Measurements from ENCODE around the gene SFRP2.

SFRP2 gene

DNA sequence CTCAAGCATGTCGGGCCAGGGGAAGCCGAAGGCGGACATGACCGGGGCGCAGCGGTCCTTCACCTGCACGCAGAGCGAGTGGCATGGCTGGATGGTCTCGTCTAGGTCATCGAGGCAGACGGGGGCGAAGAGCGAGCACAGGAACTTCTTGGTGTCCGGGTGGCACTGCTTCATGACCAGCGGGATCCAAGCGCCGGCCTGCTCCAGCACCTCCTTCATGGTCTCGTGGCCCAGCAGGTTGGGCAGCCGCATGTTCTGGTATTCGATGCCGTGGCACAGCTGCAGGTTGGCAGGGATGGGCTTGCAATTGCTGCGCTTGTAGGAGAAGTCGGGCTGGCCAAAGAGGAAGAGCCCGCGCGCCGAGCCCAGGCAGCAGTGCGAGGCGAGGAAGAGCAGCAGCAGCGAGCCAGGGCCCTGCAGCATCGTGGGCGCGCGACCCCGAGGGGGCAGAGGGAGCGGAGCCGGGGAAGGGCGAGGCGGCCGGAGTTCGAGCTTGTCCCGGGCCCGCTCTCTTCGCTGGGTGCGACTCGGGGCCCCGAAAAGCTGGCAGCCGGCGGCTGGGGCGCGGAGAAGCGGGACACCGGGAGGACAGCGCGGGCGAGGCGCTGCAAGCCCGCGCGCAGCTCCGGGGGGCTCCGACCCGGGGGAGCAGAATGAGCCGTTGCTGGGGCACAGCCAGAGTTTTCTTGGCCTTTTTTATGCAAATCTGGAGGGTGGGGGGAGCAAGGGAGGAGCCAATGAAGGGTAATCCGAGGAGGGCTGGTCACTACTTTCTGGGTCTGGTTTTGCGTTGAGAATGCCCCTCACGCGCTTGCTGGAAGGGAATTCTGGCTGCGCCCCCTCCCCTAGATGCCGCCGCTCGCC lies at the start of gene SFRP2:
Gene SFRP2, minus strand, starts transcription at position 671 of the 864 bp plus-strand sequence. Its CDS starts 248 bp downstream, at position 423.
- Histone ChIP-seq H3K4me3 (ENCODE audit: low read length) (peak within 1 kb of the TSS; percentile 75), H3K27me3 (replicated peaks; ENCODE audit: control insufficient read depth, insufficient read depth, low read length) (peaks cover 30% of the 10 kb centered on the region), H3K9me3 (ENCODE audit: control insufficient read depth, low read length) (no peaks in the 10 kb centered on the region), H3K36me3 (ENCODE audit: control insufficient read depth, insufficient read depth, low read length, severe bottlenecking) (no peaks in the 10 kb centered on the region), H3K4me1 (ENCODE audit: control insufficient read depth, insufficient read depth, low read length) (peaks cover 24% of the 10 kb centered on the region), H3K9ac (ENCODE audit: low read length) (peak within 1 kb of the TSS; percentile 55)
- peak; percentile 55 for DNase-seq (ENCODE audit: low read depth)

GRCh38 chr4:153838564-153838963 lies 49.7 kb upstream of the SFRP2 start:
- DNase-seq (ENCODE audit: low read depth) = no peak
- Histone ChIP-seq H3K4me1 (ENCODE audit: control insufficient read depth, insufficient read depth, low read length) (no peaks in the 10 kb centered on the region), H3K9me3 (ENCODE audit: control insufficient read depth, low read length) (no peaks in the 10 kb centered on the region), H3K9ac (ENCODE audit: low read length) (no peak overlapping the region), H3K27me3 (replicated peaks; ENCODE audit: control insufficient read depth, insufficient read depth, low read length) (peaks cover 3% of the 10 kb centered on the region), H3K4me3 (ENCODE audit: low read length) (no peak overlapping the region), H3K36me3 (ENCODE audit: control insufficient read depth, insufficient read depth, low read length, severe bottlenecking) (no peaks in the 10 kb centered on the region)

DNA sequence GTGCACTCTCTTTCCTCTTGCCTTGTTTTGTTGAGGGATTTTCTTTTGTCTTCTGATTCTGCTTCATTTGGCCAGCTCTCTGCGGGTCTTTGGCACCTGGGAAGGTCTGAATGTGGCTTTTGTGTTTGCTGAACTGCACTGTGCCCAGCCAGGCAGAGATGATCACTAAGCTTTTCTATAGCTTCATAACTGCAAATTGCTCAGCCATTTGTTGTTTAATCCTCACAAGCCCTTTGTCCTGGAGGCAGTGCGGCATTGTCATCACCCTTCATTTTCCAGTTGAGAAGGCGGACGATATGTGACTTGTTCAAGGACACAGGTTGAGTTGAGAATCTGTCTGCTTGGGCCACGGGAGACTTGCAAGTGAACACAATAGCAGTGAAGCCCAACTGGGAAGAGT lies 46.0 kb upstream of the SFRP2 start:
- no peak overlapping the region for H3K9ac ChIP-seq (ENCODE audit: low read length)
- no peaks in the 10 kb centered on the region for H3K36me3 ChIP-seq (ENCODE audit: control insufficient read depth, insufficient read depth, low read length, severe bottlenecking)
- peaks cover 4% of the 10 kb centered on the region for H3K27me3 ChIP-seq (replicated peaks; ENCODE audit: control insufficient read depth, insufficient read depth, low read length)
- DNase-seq (ENCODE audit: low read depth) = no peak
- H3K9me3 ChIP-seq (ENCODE audit: control insufficient read depth, low read length) = no peaks in the 10 kb centered on the region
- no peak overlapping the region for H3K4me3 ChIP-seq (ENCODE audit: low read length)
- H3K4me1 ChIP-seq (ENCODE audit: control insufficient read depth, insufficient read depth, low read length) = no peaks in the 10 kb centered on the region

DNA sequence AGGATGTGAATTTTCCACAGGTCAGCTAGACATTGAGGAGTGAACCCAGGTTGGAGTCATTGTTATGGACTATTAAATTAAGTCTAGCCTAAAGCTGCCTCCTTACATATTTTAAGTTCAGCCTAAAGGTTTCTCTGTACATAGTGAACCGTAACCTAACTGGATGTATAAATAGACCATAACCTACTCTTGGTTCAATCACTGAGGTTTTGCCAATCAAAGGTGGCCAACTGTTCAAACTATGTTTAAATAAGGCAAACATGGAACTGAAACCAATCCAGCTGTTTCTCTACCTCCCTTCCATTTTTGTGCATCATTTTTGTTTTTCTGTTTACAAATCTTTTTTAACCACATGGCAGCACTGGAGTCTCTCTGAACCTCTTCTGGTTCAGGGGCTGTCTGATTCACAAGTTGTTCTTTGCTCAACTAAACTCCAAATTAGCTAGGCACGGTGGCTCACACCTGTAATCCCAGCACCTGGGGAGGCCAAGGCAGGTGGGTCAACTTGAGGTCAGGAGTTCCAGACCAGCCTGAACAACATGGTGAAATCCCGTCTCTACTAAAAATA lies 43.9 kb upstream of the SFRP2 start:
- Histone ChIP-seq H3K9ac (ENCODE audit: low read length) (no peak overlapping the region), H3K4me3 (ENCODE audit: low read length) (no peak overlapping the region), H3K27me3 (replicated peaks; ENCODE audit: control insufficient read depth, insufficient read depth, low read length) (peaks cover 4% of the 10 kb centered on the region), H3K36me3 (ENCODE audit: control insufficient read depth, insufficient read depth, low read length, severe bottlenecking) (no peaks in the 10 kb centered on the region), H3K4me1 (ENCODE audit: control insufficient read depth, insufficient read depth, low read length) (no peaks in the 10 kb centered on the region), H3K9me3 (ENCODE audit: control insufficient read depth, low read length) (no peaks in the 10 kb centered on the region)
- DNase-seq (ENCODE audit: low read depth) = no peak

DNA sequence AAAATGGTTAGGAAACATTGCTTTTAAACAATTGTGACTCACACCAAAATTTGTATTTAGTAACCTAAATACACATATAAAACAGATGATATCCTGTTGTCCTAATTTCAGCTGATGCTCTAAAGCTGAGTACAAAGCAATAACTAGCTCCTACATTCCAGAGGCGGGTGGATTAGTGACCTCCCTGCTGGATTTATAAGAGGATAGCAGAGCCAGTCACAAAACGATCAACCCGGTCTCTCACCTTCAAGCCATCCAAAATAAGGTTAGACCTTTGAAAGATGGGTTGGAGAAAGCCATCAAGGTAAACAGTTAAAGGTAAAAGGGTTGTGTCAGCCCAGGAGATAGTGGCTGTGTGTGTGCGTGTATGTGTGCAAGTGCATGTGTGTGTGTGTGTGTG lies 43.2 kb upstream of the SFRP2 start:
- Histone ChIP-seq H3K4me1 (ENCODE audit: control insufficient read depth, insufficient read depth, low read length) (no peaks in the 10 kb centered on the region), H3K9me3 (ENCODE audit: control insufficient read depth, low read length) (no peaks in the 10 kb centered on the region), H3K4me3 (ENCODE audit: low read length) (no peak overlapping the region), H3K9ac (ENCODE audit: low read length) (no peak overlapping the region), H3K27me3 (replicated peaks; ENCODE audit: control insufficient read depth, insufficient read depth, low read length) (peaks cover 4% of the 10 kb centered on the region), H3K36me3 (ENCODE audit: control insufficient read depth, insufficient read depth, low read length, severe bottlenecking) (no peaks in the 10 kb centered on the region)
- no peak for DNase-seq (ENCODE audit: low read depth)

GRCh38 chr4:153831245-153831644 lies 42.4 kb upstream of the SFRP2 start:
- Histone ChIP-seq H3K4me3 (ENCODE audit: low read length) (no peak overlapping the region), H3K9ac (ENCODE audit: low read length) (no peak overlapping the region), H3K36me3 (ENCODE audit: control insufficient read depth, insufficient read depth, low read length, severe bottlenecking) (no peaks in the 10 kb centered on the region), H3K27me3 (replicated peaks; ENCODE audit: control insufficient read depth, insufficient read depth, low read length) (peaks cover 4% of the 10 kb centered on the region), H3K4me1 (ENCODE audit: control insufficient read depth, insufficient read depth, low read length) (no peaks in the 10 kb centered on the region), H3K9me3 (ENCODE audit: control insufficient read depth, low read length) (no peaks in the 10 kb centered on the region)
- DNase-seq (ENCODE audit: low read depth) = no peak

- no peaks in the 10 kb centered on the region for H3K27me3 ChIP-seq (replicated peaks; ENCODE audit: control insufficient read depth, insufficient read depth, low read length)
- H3K4me1 ChIP-seq (ENCODE audit: control insufficient read depth, insufficient read depth, low read length) = peaks cover 6% of the 10 kb centered on the region
- no peaks in the 10 kb centered on the region for H3K9me3 ChIP-seq (ENCODE audit: control insufficient read depth, low read length)
- H3K36me3 ChIP-seq (ENCODE audit: control insufficient read depth, insufficient read depth, low read length, severe bottlenecking) = no peaks in the 10 kb centered on the region
- no peak overlapping the region for H3K4me3 ChIP-seq (ENCODE audit: low read length)
- H3K9ac ChIP-seq (ENCODE audit: low read length) = no peak overlapping the region
- DNase-seq (ENCODE audit: low read depth) = no peak
Measured at GRCh38 chr4:153825691-153826090, 36.8 kb upstream of the SFRP2 start.

- no peak for DNase-seq (ENCODE audit: low read depth)
- peaks cover under 1% of the 10 kb centered on the region for H3K9me3 ChIP-seq (ENCODE audit: control insufficient read depth, low read length)
Measured at GRCh38 chr4:153825126-153825525, 36.2 kb upstream of the SFRP2 start.

GRCh38 chr4:153824501-153824900 lies 35.6 kb upstream of the SFRP2 start:
- Histone ChIP-seq H3K27me3 (replicated peaks; ENCODE audit: control insufficient read depth, insufficient read depth, low read length) (no peaks in the 10 kb centered on the region), H3K4me1 (ENCODE audit: control insufficient read depth, insufficient read depth, low read length) (peaks cover 6% of the 10 kb centered on the region), H3K36me3 (ENCODE audit: control insufficient read depth, insufficient read depth, low read length, severe bottlenecking) (no peaks in the 10 kb centered on the region), H3K9ac (ENCODE audit: low read length) (no peak overlapping the region), H3K4me3 (ENCODE audit: low read length) (no peak overlapping the region), H3K9me3 (ENCODE audit: control insufficient read depth, low read length) (peaks cover 5% of the 10 kb centered on the region)
- peak; percentile 6 for DNase-seq (ENCODE audit: low read depth)

More at GRCh38 chr4:153825126-153825525, 36.2 kb upstream of the SFRP2 start:
- no peak overlapping the region for H3K9ac ChIP-seq (ENCODE audit: low read length)
- H3K36me3 ChIP-seq (ENCODE audit: control insufficient read depth, insufficient read depth, low read length, severe bottlenecking) = no peaks in the 10 kb centered on the region
- H3K27me3 ChIP-seq (replicated peaks; ENCODE audit: control insufficient read depth, insufficient read depth, low read length) = no peaks in the 10 kb centered on the region
- H3K4me3 ChIP-seq (ENCODE audit: low read length) = no peak overlapping the region
- H3K4me1 ChIP-seq (ENCODE audit: control insufficient read depth, insufficient read depth, low read length) = peaks cover 6% of the 10 kb centered on the region

GRCh38 chr4:153823483-153823882 lies 34.6 kb upstream of the SFRP2 start:
- H3K36me3 ChIP-seq (ENCODE audit: control insufficient read depth, insufficient read depth, low read length, severe bottlenecking) = no peaks in the 10 kb centered on the region
- peaks cover 6% of the 10 kb centered on the region for H3K4me1 ChIP-seq (ENCODE audit: control insufficient read depth, insufficient read depth, low read length)
- DNase-seq (ENCODE audit: low read depth) = no peak
- H3K9me3 ChIP-seq (ENCODE audit: control insufficient read depth, low read length) = peaks cover 5% of the 10 kb centered on the region
- H3K4me3 ChIP-seq (ENCODE audit: low read length) = no peak overlapping the region
- H3K27me3 ChIP-seq (replicated peaks; ENCODE audit: control insufficient read depth, insufficient read depth, low read length) = no peaks in the 10 kb centered on the region
- no peak overlapping the region for H3K9ac ChIP-seq (ENCODE audit: low read length)

DNA sequence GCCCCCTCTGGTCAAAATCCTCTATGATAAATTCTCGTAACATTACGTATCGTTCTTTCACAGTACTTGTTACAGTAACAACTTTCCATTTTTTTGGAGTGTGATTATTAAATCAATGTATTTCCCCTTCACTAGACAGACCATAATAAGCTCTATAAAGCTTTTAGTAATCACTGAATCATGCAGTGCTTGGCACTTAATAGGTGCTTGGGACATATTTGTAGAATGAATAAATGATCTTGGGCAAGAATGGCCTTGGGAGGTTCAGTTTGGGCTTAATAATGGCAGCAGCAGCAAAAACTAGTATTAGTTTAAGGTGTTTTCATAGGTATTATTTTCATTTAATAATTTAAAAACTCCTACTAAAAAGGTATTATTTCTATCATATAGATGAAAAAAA lies 33.4 kb upstream of the SFRP2 start:
- Histone ChIP-seq H3K9ac (ENCODE audit: low read length) (no peak overlapping the region), H3K4me1 (ENCODE audit: control insufficient read depth, insufficient read depth, low read length) (peaks cover 6% of the 10 kb centered on the region), H3K27me3 (replicated peaks; ENCODE audit: control insufficient read depth, insufficient read depth, low read length) (no peaks in the 10 kb centered on the region), H3K9me3 (ENCODE audit: control insufficient read depth, low read length) (peaks cover 5% of the 10 kb centered on the region), H3K4me3 (ENCODE audit: low read length) (no peak overlapping the region), H3K36me3 (ENCODE audit: control insufficient read depth, insufficient read depth, low read length, severe bottlenecking) (no peaks in the 10 kb centered on the region)
- DNase-seq (ENCODE audit: low read depth) = no peak
